ENCODE data around the gene SLC37A1. TPM values are rescaled to one million over a fixed set of nuclear protein-coding genes. Genes with fewer than 3 reads are reported as not detected.

The SLC37A1 gene
- total RNA-seq, 1 experiment from 2014 or later, result 15.0 TPM

GRCh38 chr21:42542596-42542995 is 28.9 kb downstream of the SLC37A1 start:
- H3K36me3 ChIP-seq (ENCODE audit: control insufficient read depth in 1 of 2, insufficient read depth in 2 of 2, low read length in 2 of 2), result no peaks in the 10 kb centered on the region; a peak in 1 of 4 replicates
- no peak overlapping the region for H2AFZ ChIP-seq (ENCODE audit: low read depth, low read length, poor library complexity, severe bottlenecking)
- H3K9me2 ChIP-seq (ENCODE audit: insufficient read depth), result no peaks in the 10 kb centered on the region
- TF ChIP-seq ZBTB33 (IDR thresholded peaks at IDR 0.05; ENCODE audit: extremely low read depth, insufficient replicate concordance, low read length) (no peak), EZH2phosphoT487 (IDR thresholded peaks at IDR 0.05; ENCODE audit: borderline replicate concordance) (no peak), EZH2 (IDR thresholded peaks at IDR 0.05) (no peak), SP1 (IDR thresholded peaks at IDR 0.05; ENCODE audit: low read depth) (no peak), RAD21 (IDR thresholded peaks at IDR 0.05; ENCODE audit: low read depth) (no peak), ATF3 (IDR thresholded peaks at IDR 0.05) (no peak), CTCF (IDR thresholded peaks at IDR 0.05 in 2 of 3, conservative IDR thresholded peaks at IDR 0.05 in 1 of 3; ENCODE audit: borderline replicate concordance in 1 of 3, insufficient read depth in 1 of 3, low read depth in 2 of 3, low read length in 2 of 3) (no peak), JUND (IDR thresholded peaks at IDR 0.05) (no peak), SRF (IDR thresholded peaks at IDR 0.05; ENCODE audit: low read depth) (no peak), REST (IDR thresholded peaks at IDR 0.05; ENCODE audit: low read depth) (no peak), POLR2AphosphoS5 (IDR thresholded peaks at IDR 0.05; ENCODE audit: low read depth, low read length) (no peak), YY1 (IDR thresholded peaks at IDR 0.05; ENCODE audit: extremely low read depth, insufficient replicate concordance, low read depth, low read length) (no peak)
- no peak overlapping the region for H3K9ac ChIP-seq (ENCODE audit: low read length)
- ChIA-PET POLR2A (no interaction called here), RAD21 (ENCODE audit: low non-redundant PET in 1 of 2, low total read pairs in 2 of 2, uncharacterized antibody in 2 of 2, unreplicated experiment in 2 of 2) (no interaction called here), CTCF (no interaction called here)
- no TSS peak for BruUV-seq (replicated peaks)
- intact Hi-C loops (cut with micrococcal nuclease), result no loop called here
- H3K4me3 ChIP-seq (replicated peaks in 1 of 2; ENCODE audit: low read depth in 1 of 2, low read length in 2 of 2), result no peak overlapping the region
- ATAC-seq (no peak), DNase-seq (ENCODE audit: low read depth, low spot score) (no peak)
- no peak overlapping the region for H3K27ac ChIP-seq (ENCODE audit: low read depth, low read length)
- no peaks in the 10 kb centered on the region for H3K27me3 ChIP-seq (ENCODE audit: insufficient read depth, low read length)
- no peaks in the 10 kb centered on the region for H3K79me2 ChIP-seq (ENCODE audit: insufficient read depth, low read length)
- H3K4me2 ChIP-seq (ENCODE audit: low read length), result no peak overlapping the region
- H3K4me1 ChIP-seq (ENCODE audit: control insufficient read depth in 1 of 2, insufficient read depth in 2 of 2, low read length in 2 of 2), result no peaks in the 10 kb centered on the region
- no peaks in the 10 kb centered on the region for H4K20me1 ChIP-seq (ENCODE audit: insufficient read depth)
- H3K9me3 ChIP-seq (ENCODE audit: control insufficient read depth in 1 of 2, insufficient read depth in 1 of 2, low read depth in 1 of 2, low read length in 2 of 2), result no peaks in the 10 kb centered on the region

Measured in HCT116 (cell line).